IgD-negative memory B cell (primary cell): Measurements from ENCODE around the gene TPT1. TPM values are rescaled to one million over a fixed set of nuclear protein-coding genes. Genes with fewer than 3 reads are reported as not detected.
A peak's percentile ranks its signal among the peaks of the same experiment; 100 is the strongest.

ENCODE experiments used
- H3K27ac Mint-ChIP-seq, 3 donors: one replicate each; pipeline ENCODE4 v1.8.0; 2020 to 2022; ENCODE audit warnings: mild to moderate bottlenecking in 3 of 3, mixed read lengths in 3 of 3, moderate library complexity in 1 of 3
- H3K27me3 Mint-ChIP-seq: one replicate; pipeline ENCODE4 v1.8.0; 2021; ENCODE audit warnings: mixed read lengths
- H3K36me3 Mint-ChIP-seq: one replicate; pipeline ENCODE4 v1.8.0; 2020; ENCODE audit warnings: mild to moderate bottlenecking, mixed read lengths
- H3K4me1 Mint-ChIP-seq, 3 donors: one replicate each; pipeline ENCODE4 v1.8.0; 2020 to 2022; ENCODE audit warnings: mixed read lengths in 3 of 3, mild to moderate bottlenecking in 1 of 3
- H3K4me3 Mint-ChIP-seq, 4 donors: one replicate each; pipeline ENCODE4 v1.8.0; 2020 to 2022; ENCODE audit warnings: mild to moderate bottlenecking in 4 of 4, mixed read lengths in 4 of 4, moderate library complexity in 3 of 4
- H3K9me3 Mint-ChIP-seq, 3 donors: one replicate each; pipeline ENCODE4 v1.8.0; 2020 to 2021; ENCODE audit warnings: mixed read lengths in 3 of 3, mild to moderate bottlenecking in 1 of 3
- polyA plus RNA-seq: library from polyadenylated mRNA; unstranded; fragments of 300-500 nt; fragmentation: Illumina TruSeq; gene quantifications from one replicate; pipeline ENCODE4 v1.2.3, GENCODE V29; 2021

Gene TPT1
- polyA plus RNA-seq, 1 donor from 2014 or later, result 2,561 TPM

DNA sequence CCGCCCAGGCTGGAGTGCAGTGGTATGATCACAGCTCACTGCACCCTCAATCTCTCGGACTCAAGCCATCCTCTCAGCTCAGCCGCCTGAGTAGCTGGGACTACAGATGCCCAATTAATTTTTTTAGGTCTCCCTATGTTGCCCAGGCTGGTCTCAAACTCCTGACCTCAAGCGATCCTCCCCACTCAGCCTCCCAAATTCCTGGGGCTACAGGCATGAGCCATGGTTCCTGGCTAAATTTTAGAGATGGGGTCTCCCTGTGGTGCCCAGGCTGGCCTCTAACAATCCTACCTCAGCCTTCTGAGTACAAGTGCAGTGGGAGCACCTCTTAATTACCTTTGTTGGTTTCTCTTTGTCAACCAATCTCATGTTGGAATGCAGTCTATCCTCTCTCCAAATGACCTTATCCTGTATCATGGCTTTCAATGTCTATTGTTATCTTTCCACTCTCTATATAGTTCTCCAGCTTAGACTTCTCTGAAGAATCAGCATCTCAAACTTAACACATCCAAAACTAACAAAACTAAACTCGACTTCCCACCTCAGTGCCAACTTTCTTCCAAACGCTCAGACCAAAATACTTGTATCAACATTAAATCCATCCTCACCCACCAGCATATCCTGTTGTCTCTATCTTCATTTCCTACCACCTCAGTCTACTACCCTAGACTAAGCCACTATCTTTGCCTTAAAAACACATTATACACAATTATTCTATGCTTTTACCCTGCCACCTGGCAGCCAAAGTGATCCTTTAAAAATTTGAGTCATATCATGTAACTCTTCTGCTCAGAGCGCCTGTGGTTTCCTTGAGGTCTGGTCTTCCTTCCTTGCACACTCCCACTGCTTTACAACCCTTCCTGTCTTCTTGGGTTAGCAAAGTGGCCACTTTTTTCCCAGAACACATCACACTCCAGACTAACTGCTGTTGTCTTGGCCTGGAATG, 6.7 kb downstream of the TPT1 start:
- Mint-ChIP-seq H3K4me1 (peaks cover 52 to 67% (median 63%) of the 10 kb centered on the region in 3 donors), H3K27me3 (no peaks in the 10 kb centered on the region), H3K27ac (peak overlapping the region; percentile 5 to 82 (median 17)), H3K9me3 (no peaks in the 10 kb centered on the region), H3K36me3 (peaks cover 1% of the 10 kb centered on the region), H3K4me3 (peak overlapping the region in 2 of 4 donors; percentile 2 to 66)

- peak overlapping the region in 1 of 4 donors; percentile 24 for H3K4me3 Mint-ChIP-seq
These were observed 7.6 kb downstream of the TPT1 start for GRCh38 chr13:45333251-45333976.

DNA sequence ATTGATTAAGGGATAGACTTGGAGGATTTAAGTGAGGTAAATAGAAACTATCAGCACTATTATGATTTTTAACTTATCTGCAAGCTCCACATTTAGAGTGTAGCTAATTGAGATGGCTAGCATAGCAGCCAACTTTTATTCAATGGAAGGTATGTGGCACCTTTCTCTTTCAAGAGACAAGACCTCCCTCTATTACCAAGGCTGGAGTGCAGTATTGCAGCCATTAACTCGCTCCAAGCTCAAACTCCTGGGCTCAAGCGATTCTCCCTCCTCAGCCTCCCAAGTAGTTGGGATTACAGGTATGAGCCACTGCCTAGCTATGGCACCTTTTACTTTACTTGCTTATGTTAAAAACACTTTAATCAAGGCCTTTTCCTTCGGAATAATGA, 8.2 kb downstream of the TPT1 start:
- Mint-ChIP-seq H3K9me3 (no peaks in the 10 kb centered on the region), H3K27me3 (no peaks in the 10 kb centered on the region), H3K4me3 (no peak overlapping the region), H3K27ac (peak overlapping the region in 2 of 3 donors; percentile 29 to 74), H3K4me1 (peaks cover 46 to 59% (median 58%) of the 10 kb centered on the region in 3 donors), H3K36me3 (peaks cover 1% of the 10 kb centered on the region)

More at GRCh38 chr13:45333251-45333976, 7.6 kb downstream of the TPT1 start:
- Mint-ChIP-seq H3K9me3 (no peaks in the 10 kb centered on the region), H3K27me3 (no peaks in the 10 kb centered on the region), H3K4me1 (peaks cover 47 to 62% (median 60%) of the 10 kb centered on the region in 3 donors), H3K36me3 (peaks cover 1% of the 10 kb centered on the region), H3K27ac (peak overlapping the region in 2 of 3 donors; percentile 29 to 74)

GRCh38 chr13:45332036-45332830, 8.8 kb downstream of the TPT1 start:
- H3K4me1 Mint-ChIP-seq, result peaks cover 46 to 60% (median 59%) of the 10 kb centered on the region in 3 donors
- no peaks in the 10 kb centered on the region for H3K9me3 Mint-ChIP-seq
- H3K4me3 Mint-ChIP-seq, result no peak overlapping the region

GRCh38 chr13:45331692-45332035, 9.3 kb downstream of the TPT1 start:
- no peaks in the 10 kb centered on the region for H3K9me3 Mint-ChIP-seq
- peaks cover 1% of the 10 kb centered on the region for H3K36me3 Mint-ChIP-seq
- H3K27ac Mint-ChIP-seq, result peak overlapping the region in 2 of 3 donors; percentile 11 to 50
- peaks cover 40 to 55% (median 55%) of the 10 kb centered on the region in 3 donors for H3K4me1 Mint-ChIP-seq
- H3K4me3 Mint-ChIP-seq, result no peak overlapping the region
- H3K27me3 Mint-ChIP-seq, result no peaks in the 10 kb centered on the region

More at GRCh38 chr13:45332036-45332830, 8.8 kb downstream of the TPT1 start:
- peaks cover 1% of the 10 kb centered on the region for H3K36me3 Mint-ChIP-seq
- peak overlapping the region in 2 of 3 donors; percentile 29 to 73 for H3K27ac Mint-ChIP-seq
- H3K27me3 Mint-ChIP-seq, result no peaks in the 10 kb centered on the region

DNA sequence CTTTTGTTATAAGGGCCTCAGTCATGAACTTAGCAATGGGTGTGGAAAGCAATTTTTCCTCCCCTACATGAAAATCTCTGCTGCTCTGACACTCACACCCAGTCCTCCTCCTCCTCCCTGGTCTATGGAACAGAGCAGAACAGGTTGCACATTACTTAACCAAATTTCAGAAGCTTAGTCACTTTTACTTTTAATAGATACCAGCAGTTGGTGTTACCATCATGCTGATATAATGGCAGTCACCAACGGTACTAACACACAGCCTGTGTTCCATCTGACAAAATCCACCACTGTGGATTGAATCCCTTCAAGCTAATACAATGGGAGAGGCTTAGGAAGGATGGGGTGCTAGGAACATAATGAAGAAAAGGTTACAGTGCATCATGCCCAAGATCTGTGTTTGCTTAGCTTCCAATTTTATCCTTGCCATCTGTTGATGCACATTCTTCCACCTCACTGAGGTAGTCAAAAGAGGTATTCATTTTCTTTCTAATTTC, 9.8 kb downstream of the TPT1 start:
- Mint-ChIP-seq H3K4me3 (no peak overlapping the region), H3K36me3 (peaks cover under 1% of the 10 kb centered on the region), H3K27ac (peak overlapping the region; percentile 11 to 50 (median 15)), H3K9me3 (no peaks in the 10 kb centered on the region), H3K27me3 (no peaks in the 10 kb centered on the region), H3K4me1 (peaks cover 38 to 54% (median 50%) of the 10 kb centered on the region in 3 donors)

DNA sequence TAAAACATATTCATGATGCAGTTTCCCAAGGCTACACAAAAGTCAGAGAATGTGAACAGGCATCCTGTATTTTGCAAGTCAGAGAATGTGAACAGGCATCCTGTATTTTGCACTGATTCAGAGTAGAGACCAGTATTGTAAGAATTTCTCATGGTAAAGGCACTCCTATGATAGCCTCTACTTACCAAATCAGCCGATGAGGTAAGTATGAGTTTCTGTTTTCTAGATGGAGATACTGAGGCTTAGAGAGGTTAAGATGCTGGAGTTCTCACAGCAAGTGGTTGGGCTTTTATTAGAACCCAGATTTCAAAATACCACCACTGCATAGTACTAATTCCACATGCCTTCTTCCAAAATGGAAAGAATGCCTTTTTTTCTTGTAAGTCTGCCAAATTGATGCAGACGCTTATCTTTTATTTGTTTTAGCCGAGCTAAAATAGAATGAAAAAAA, 12.3 kb downstream of the TPT1 start:
- peak overlapping the region in 1 of 4 donors; percentile 87 for H3K4me3 Mint-ChIP-seq
- H3K36me3 Mint-ChIP-seq, result no peaks in the 10 kb centered on the region
- peaks cover 23 to 34% (median 33%) of the 10 kb centered on the region in 3 donors for H3K4me1 Mint-ChIP-seq
- no peaks in the 10 kb centered on the region for H3K9me3 Mint-ChIP-seq
- H3K27ac Mint-ChIP-seq, result peak overlapping the region in 1 of 3 donors; percentile 85
- H3K27me3 Mint-ChIP-seq, result no peaks in the 10 kb centered on the region

DNA sequence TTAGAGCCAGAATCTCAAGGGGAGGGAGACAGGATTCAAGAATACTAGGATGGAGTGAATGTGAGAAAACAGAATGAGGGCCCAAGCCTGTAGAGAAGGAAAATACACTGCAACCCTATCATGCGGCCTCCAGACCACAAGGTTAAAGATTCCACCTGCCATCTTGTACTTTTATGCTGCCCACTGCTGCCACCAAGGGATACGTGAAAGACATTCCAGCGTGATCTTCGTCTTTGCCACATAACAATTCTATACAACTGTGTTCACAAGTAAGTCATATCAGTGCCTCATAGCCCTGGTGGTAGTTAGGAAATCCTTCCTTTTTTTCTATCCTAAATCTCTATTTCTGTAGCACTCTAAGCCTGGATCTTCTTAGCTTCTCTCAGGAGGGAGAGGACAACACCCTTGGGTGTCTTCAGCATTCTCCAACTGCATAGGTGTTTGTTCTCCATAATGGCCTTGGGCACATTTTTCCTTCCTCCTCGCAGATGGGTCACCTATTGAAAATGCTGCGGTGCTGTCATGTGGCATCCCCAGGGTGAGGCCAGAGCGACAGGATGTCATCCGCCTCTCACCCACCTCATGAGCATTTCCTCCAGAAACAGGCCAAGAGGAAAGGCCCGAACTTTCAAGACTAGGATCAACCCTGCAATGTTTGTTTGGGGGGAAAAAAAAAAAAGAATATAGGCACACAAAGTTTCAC, 13.6 kb downstream of the TPT1 start:
- Mint-ChIP-seq H3K27ac (peak overlapping the region in 1 of 3 donors; percentile 43), H3K27me3 (no peaks in the 10 kb centered on the region), H3K36me3 (no peaks in the 10 kb centered on the region), H3K9me3 (no peaks in the 10 kb centered on the region), H3K4me3 (peak overlapping the region in 1 of 4 donors; percentile 45), H3K4me1 (peaks cover 15 to 24% (median 24%) of the 10 kb centered on the region in 3 donors)

GRCh38 chr13:45325806-45326205, 15.2 kb downstream of the TPT1 start:
- Mint-ChIP-seq H3K9me3 (no peaks in the 10 kb centered on the region), H3K36me3 (no peaks in the 10 kb centered on the region), H3K4me1 (peaks cover 11 to 15% (median 14%) of the 10 kb centered on the region in 3 donors), H3K27me3 (peaks cover 2% of the 10 kb centered on the region), H3K27ac (peak overlapping the region in 1 of 3 donors; percentile 69), H3K4me3 (peak overlapping the region in 1 of 4 donors; percentile 60)

GRCh38 chr13:45320876-45321629, 19.9 kb downstream of the TPT1 start:
- Mint-ChIP-seq H3K4me1 (peaks cover 3 to 5% (median 4%) of the 10 kb centered on the region in 3 donors), H3K27ac (no peak overlapping the region), H3K9me3 (no peaks in the 10 kb centered on the region), H3K36me3 (no peaks in the 10 kb centered on the region), H3K27me3 (peaks cover 2% of the 10 kb centered on the region), H3K4me3 (no peak overlapping the region)

DNA sequence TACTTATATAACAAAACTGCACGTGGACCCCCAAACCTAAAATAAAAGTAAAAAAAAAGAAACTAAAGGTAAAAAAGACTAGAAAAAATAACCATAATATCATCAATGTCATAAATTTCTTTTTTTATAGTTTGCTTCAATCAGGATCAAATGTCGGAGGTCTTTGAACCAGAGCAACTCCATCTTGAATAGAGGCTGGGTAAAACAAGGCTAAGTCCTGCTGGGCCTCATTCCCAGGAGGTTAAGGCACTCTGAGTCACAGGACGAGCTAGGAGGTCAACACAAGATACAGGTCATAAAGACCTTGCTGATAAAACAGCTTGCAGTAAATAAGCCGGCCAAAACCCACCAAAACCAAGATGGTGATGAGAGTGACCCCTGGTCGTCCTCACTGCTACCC, 24.0 kb downstream of the TPT1 start:
- peak overlapping the region in 1 of 3 donors; percentile 76 for H3K27ac Mint-ChIP-seq
- H3K4me1 Mint-ChIP-seq, result peaks cover 0 to 4% (median 3%) of the 10 kb centered on the region in 3 donors
- H3K27me3 Mint-ChIP-seq, result peaks cover 4% of the 10 kb centered on the region
- no peaks in the 10 kb centered on the region for H3K36me3 Mint-ChIP-seq
- no peaks in the 10 kb centered on the region for H3K9me3 Mint-ChIP-seq
- no peak overlapping the region for H3K4me3 Mint-ChIP-seq

- H3K27me3 Mint-ChIP-seq, result peaks cover 5% of the 10 kb centered on the region
These were observed 24.6 kb downstream of the TPT1 start for GRCh38 chr13:45316338-45316737.

GRCh38 chr13:45315520-45316167, 25.3 kb downstream of the TPT1 start:
- Mint-ChIP-seq H3K27ac (no peak overlapping the region), H3K9me3 (no peaks in the 10 kb centered on the region), H3K36me3 (no peaks in the 10 kb centered on the region), H3K4me3 (no peak overlapping the region), H3K27me3 (peaks cover 8% of the 10 kb centered on the region), H3K4me1 (peaks cover 2 to 11% (median 9%) of the 10 kb centered on the region in 3 donors)

More at GRCh38 chr13:45316338-45316737, 24.6 kb downstream of the TPT1 start:
- H3K9me3 Mint-ChIP-seq, result no peaks in the 10 kb centered on the region
- H3K27ac Mint-ChIP-seq, result no peak overlapping the region
- H3K4me1 Mint-ChIP-seq, result peaks cover 0 to 5% (median 3%) of the 10 kb centered on the region in 3 donors
- H3K4me3 Mint-ChIP-seq, result no peak overlapping the region
- no peaks in the 10 kb centered on the region for H3K36me3 Mint-ChIP-seq
